Stimulated activated naive CD8-positive, alpha-beta T cell treated with anti-CD3 and anti-CD28 coated beads, Interleukin-15, amount 100 ng/mL, for 72 hours (primary cell): Measurements from ENCODE around the gene DCBLD2.
"Not testable (repeated sequence)": the region's sequence is repeated elsewhere in the genome, so short reads cannot be mapped to it uniquely, and the experiment has no call there.

Experiments
- ATAC-seq: fragments of 150-1000 bp; cut with Tn5 transposase; 2 replicates; pipeline ENCODE4 v1.10.0; 2021; ENCODE audit warnings: mild to moderate bottlenecking, moderate library complexity
- DNase-seq, 2 donors: peaks; one replicate each; pipeline ENCODE4 v3.0.0; 2021 to 2022
- H3K27ac Mint-ChIP-seq, 2 donors: one replicate each; pipeline ENCODE4 v1.8.0; 2022; ENCODE audit warnings: mild to moderate bottlenecking in 2 of 2, mixed read lengths in 2 of 2, moderate library complexity in 2 of 2
- H3K27me3 Mint-ChIP-seq: one replicate; pipeline ENCODE4 v1.8.0; 2022; ENCODE audit warnings: mixed read lengths
- H3K4me1 Mint-ChIP-seq: one replicate; pipeline ENCODE4 v1.8.0; 2022; ENCODE audit warnings: mild to moderate bottlenecking, mixed read lengths
- H3K4me3 Mint-ChIP-seq, 2 donors: one replicate each; pipeline ENCODE4 v1.8.0; 2022; ENCODE audit warnings: mild to moderate bottlenecking in 2 of 2, mixed read lengths in 2 of 2, moderate library complexity in 1 of 2
- H3K9me3 Mint-ChIP-seq, 2 donors: one replicate each; pipeline ENCODE4 v1.8.0; 2022; ENCODE audit warnings: mixed read lengths in 2 of 2

The DCBLD2 gene

DNA sequence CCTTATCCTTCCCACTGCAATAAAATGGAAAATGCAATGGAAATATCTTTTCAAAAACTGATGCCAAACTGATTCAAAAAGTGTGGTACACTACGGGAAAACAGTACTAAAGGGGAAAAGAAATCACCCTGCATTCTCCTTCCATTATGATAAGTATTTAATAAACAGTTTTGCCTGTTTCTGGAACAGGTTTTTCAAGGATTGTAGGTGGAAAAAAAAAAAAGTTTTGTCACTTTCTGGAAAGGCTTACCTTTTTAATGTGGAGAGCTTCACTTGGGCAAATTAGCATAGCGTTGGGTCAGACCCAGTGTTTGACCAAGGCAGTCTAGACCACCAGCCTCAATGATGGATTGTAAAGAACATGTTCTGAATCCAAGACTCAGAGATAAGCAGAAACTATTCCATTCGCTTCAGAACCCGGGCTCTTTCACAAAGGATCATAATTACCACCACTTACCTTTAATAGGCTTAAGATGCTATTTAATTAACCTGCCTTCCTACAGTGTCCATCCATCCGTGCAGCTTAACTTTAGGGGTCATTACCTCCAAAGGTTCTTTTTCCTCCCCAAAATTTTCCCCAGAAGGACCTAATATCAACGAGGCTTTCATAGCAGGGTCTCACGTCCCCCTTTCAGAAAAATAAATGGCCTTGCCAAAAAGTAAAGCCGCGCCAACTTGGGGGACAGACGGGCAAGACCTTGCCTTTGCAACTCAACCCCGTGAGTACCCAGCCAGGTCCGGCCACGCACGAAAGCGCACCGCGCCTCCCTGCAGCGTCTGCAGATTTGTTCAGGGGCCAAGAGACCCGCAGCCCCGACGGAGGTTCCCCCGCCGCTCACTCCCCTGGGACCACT, 1.0 kb downstream of the DCBLD2 start:
- Mint-ChIP-seq H3K4me1 (peaks cover 13% of the 10 kb centered on the region), H3K27me3 (peaks cover 7% of the 10 kb centered on the region), H3K9me3 (no peaks in the 10 kb centered on the region), H3K4me3 (peak overlapping the region; percentile 89 to 93), H3K27ac (peak overlapping the region; percentile 64 to 92)
- ATAC-seq: peak; percentile 0
- DNase-seq: peak; percentile 19 to 26

DNA sequence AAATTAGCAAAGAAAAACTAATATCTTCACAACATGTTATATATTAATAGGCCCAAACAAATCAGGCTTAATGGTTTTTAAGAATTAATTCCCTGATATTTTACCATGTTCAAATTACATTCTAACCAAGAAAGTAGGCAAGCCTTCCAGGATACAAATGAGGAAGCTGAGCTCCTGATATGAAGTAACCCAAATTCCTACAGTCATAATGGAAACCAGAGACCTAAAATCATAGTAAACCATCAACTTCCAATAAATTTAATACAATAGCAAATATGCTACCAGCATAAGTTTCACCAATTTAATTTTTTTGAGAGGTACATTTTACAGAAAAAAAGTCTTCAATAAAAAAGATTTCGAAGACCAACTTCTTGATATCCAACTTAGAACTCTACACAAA, 3.8 kb downstream of the DCBLD2 start:
- H3K4me1 Mint-ChIP-seq: peaks cover 13% of the 10 kb centered on the region
- DNase-seq: no peak
- no peaks in the 10 kb centered on the region for H3K27me3 Mint-ChIP-seq
- H3K9me3 Mint-ChIP-seq: no peaks in the 10 kb centered on the region
- H3K4me3 Mint-ChIP-seq: no peak overlapping the region
- no peak for ATAC-seq
- no peak overlapping the region for H3K27ac Mint-ChIP-seq

DNA sequence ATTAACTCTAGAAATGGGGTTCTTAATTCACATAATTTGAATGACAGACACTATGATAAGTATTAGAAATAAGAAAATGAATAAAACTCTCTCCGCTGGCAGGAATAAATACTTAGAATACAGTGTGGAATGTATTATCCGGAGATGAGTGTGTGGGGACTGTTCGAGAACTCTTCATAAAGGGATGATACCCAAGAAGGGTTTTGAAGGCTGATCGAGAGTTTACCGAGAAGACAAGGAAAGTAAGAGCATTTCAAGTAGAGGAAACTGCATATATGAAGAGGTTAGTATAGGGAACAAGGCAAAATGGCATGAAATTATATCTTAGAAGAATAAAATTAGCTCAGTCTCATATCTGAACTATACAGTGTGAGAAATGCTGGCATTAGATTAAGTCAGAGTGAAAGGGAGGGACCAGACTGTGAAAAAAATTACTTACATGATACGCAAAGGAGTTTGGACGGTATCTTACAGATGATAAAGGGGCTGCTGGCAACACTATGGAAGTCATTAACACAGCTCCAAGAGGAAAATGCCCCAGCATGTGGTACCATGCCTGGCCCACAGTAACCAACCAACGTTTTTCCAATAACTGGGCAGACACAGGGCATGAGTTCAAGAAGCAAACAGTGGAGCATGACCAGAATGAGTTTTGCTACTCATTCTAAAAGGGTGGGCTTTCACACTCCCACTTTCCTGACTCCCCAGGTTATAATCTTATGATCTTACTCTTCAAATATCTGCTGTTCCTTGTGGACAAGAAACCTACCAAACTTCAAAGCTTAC, 6.5 kb downstream of the DCBLD2 start:
- Mint-ChIP-seq H3K27ac (no peak overlapping the region), H3K9me3 (no peaks in the 10 kb centered on the region), H3K27me3 (no peaks in the 10 kb centered on the region), H3K4me1 (no peaks in the 10 kb centered on the region), H3K4me3 (no peak overlapping the region)
- ATAC-seq: no peak
- no peak for DNase-seq

DNA sequence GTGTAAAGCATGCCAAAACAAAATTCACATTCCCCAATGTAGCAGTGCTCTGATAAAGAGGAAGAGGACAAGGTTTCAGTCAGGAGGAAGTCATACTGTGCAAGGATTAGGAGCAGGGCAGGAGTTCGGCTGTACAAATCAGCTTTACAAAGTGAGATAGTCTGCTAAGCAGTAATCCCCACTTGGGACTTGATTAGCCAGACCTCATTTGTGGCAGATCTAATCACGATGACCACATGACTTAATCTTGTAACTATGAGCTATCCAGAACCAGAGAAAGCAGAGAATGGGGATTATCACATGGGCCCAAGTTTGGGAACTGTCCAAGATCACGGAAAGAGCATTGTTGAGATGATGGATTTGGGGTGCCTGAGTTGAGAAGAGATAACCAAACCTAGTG, 7.8 kb downstream of the DCBLD2 start:
- H3K9me3 Mint-ChIP-seq: no peaks in the 10 kb centered on the region
- H3K27ac Mint-ChIP-seq: no peak overlapping the region
- no peak for DNase-seq
- no peaks in the 10 kb centered on the region for H3K27me3 Mint-ChIP-seq
- no peak for ATAC-seq
- H3K4me3 Mint-ChIP-seq: no peak overlapping the region
- no peaks in the 10 kb centered on the region for H3K4me1 Mint-ChIP-seq

DNA sequence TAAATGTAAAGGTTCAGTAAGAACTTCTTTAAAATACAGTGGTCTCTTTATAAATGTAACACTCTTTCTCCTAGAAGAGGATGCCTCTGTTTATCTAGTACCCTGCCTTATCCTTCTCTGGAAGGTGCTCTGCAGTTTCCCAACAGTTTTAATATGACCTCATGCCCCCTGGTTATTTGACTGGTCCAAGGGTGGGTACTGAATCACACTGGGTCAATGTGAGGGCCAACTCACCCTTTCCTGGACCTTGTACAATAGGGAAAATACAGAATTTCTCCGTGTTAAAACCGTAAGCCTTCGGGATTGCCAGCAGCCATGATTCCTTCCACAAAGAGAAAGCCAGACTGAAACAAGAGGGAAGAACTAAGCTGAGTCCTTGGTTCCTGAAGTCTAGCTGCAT, 9.2 kb downstream of the DCBLD2 start:
- no peak for ATAC-seq
- Mint-ChIP-seq H3K27me3 (no peaks in the 10 kb centered on the region), H3K4me1 (no peaks in the 10 kb centered on the region), H3K4me3 (no peak overlapping the region), H3K27ac (no peak overlapping the region), H3K9me3 (no peaks in the 10 kb centered on the region)
- DNase-seq: no peak

DNA sequence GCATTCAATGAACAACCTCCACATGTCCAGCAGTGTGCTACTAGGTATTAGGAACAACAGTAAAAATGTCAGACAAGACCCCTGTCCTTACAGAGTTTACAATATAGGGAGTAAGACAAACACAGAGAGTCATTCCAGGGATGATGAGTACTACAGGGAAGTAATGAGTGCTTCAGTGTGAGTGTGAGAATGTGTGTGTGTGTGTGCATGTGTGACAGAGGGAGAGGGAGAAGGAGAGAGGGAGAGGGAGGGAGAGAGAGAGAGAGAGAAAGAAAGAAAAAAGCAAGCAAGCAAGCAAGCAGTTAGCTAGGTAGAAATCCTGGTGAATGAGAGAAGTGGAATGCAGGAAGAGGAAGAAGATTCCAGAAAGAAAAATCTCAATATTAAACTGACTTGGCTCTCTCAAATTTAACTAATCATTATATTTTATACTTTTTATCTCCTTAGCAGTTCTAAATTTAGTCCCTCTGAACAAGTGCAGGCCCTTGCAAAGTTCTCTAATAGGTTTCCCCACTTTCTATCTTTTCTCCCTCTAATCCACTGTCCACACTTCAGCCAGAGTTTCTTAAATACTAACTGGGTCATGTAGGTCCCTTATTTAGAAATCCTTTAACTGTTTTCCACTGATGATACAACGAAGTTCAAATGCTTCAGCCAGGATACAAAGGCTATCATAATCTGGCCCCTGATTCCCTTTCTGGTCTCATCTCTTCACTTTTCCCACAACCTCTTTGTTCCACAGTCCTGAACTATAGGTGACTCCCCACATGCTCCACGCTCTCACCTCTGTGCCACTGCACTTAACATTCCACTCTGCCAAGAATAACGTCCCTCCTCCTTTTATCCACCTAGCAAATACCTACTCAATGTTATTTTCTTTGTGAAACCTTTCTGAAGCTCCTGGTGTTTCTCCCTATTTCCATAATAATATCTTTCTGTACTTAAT, 10.3 kb downstream of the DCBLD2 start:
- Mint-ChIP-seq H3K9me3 (no peaks in the 10 kb centered on the region), H3K4me3 (no peak overlapping the region), H3K27ac (no peak overlapping the region), H3K27me3 (no peaks in the 10 kb centered on the region), H3K4me1 (no peaks in the 10 kb centered on the region)
- no peak for ATAC-seq
- DNase-seq: no peak

DNA sequence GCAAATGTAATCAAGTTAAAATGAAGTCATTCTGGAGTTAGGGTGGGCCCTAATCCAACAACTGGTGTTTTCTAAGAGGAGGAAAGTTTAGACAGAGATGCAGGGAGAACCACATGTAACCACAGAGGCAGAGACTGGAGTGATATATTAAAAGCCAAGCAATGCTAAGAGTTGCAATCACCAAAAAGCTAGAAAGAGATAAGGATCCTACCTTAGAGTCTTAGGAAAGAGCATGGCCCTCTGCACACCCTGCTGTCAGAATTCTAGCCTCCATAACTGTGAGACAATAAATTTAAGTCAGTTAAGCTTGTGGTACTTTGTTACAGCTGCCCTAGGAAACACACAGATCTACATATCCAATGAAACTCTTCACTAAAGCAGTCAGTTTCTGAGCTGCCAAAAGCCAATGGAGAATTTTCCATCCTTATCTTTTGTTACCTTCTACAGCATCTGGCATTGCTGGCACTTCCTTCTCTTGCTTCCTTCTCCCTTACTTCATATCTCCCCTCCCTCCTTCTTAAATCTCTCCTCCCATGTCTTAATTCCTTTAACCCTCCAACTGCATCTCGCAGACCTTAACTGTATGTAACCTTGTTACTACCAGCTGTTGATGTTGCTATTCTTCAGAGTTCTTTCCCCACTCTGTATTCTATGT, 11.2 kb downstream of the DCBLD2 start:
- no peaks in the 10 kb centered on the region for H3K4me1 Mint-ChIP-seq
- no peaks in the 10 kb centered on the region for H3K9me3 Mint-ChIP-seq
- DNase-seq: no peak
- no peaks in the 10 kb centered on the region for H3K27me3 Mint-ChIP-seq
- H3K27ac Mint-ChIP-seq: no peak overlapping the region
- no peak overlapping the region for H3K4me3 Mint-ChIP-seq
- no peak for ATAC-seq

DNA sequence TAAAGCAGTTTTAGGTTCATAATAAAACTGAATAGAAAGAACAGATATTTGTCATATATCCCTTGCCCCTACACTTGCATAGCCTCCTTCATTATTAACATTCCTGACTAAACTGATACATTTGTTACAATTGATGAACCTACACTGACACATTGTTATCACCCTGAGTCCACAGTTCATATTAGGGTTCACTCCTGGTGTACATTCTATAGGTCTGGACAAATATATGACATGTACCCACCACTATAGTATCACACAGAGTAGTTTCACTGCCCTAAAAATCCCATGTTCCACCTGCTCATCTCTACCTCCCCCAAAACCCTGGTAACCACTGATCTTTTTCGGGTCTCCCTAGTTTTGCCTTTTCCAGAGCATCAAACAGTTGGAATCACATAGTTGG, 13.8 kb downstream of the DCBLD2 start:
- Mint-ChIP-seq H3K4me1 (no peaks in the 10 kb centered on the region), H3K9me3 (no peaks in the 10 kb centered on the region), H3K27ac (no peak overlapping the region), H3K27me3 (no peaks in the 10 kb centered on the region), H3K4me3 (no peak overlapping the region)
- no peak for DNase-seq
- ATAC-seq: no peak

DNA sequence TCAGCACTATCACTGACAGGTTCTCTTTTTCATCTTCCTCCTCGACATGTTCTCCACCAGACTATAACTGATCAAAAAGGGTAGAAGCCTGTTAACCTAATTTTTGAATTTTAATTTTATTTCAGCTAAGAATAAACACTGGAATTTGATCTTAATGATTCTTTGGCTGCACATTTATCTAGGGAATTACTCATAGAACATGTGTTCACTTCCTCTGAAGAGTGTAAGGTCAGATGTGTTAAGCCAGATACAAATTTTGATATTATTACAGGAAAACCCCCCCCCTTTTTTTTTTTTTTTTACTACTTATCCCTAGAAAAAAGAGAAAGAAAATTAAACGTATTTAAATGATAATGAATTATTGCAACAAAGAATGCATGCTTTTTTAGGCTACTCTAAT, 15.0 kb downstream of the DCBLD2 start:
- H3K4me1 Mint-ChIP-seq: no peaks in the 10 kb centered on the region
- no peaks in the 10 kb centered on the region for H3K27me3 Mint-ChIP-seq
- ATAC-seq: no peak
- H3K9me3 Mint-ChIP-seq: no peaks in the 10 kb centered on the region
- DNase-seq: no peak
- no peak overlapping the region for H3K4me3 Mint-ChIP-seq
- no peak overlapping the region for H3K27ac Mint-ChIP-seq

DNA sequence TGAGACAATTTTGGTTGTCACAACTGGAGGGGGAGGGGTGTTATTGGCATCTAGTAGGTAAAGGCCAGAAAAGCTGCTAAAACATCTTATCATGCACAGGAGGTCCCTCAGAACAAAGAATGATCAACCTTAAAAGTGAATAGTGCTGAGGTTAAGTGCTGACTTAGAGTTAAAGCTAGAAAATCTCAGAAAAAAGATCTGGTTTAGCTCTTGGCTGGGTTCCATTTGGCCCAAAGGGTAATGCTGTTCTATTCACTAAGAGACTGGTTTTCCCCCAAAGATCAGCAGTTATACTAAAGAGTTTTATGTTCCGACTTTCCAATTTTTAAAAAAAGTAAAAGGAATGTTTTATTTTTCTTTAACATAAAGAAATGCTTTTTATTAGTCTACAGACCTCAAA, 15.6 kb downstream of the DCBLD2 start:
- H3K9me3 Mint-ChIP-seq: no peaks in the 10 kb centered on the region
- no peaks in the 10 kb centered on the region for H3K27me3 Mint-ChIP-seq
- no peak for ATAC-seq
- H3K4me1 Mint-ChIP-seq: no peaks in the 10 kb centered on the region
- DNase-seq: no peak
- no peak overlapping the region for H3K27ac Mint-ChIP-seq
- H3K4me3 Mint-ChIP-seq: no peak overlapping the region

DNA sequence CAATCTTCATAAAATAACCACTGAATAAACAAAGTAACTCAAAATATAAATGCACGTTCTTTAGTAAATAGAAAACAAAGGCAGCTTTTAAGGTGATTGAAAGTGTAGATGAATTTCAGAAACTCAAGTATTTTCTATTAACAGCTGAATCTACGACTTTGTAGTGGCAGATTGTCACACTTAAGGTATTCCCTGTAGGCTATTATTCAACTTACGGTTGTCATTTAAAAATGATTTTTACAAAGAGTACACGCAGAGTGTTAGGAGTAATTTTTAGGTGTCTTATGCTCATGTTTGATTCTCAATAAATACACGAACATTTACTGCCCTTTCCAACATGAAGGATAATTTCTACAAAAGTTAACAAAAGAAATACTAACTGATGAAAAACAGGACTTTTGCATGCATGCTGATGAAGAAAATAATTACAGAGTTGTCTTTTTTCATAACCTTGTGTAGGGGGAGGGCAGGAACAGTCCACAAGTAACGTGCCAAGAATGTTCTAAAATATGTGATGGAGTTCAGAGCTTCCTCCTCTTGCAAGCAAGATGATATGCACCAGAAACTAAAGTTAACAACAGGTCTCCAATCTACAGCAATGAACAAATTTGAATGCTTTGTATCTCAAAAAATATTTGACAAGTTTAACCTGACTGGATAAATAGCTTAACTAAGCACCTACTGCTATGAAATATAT, 16.7 kb downstream of the DCBLD2 start:
- Mint-ChIP-seq H3K4me1 (no peaks in the 10 kb centered on the region), H3K4me3 (no peak overlapping the region), H3K9me3 (no peaks in the 10 kb centered on the region), H3K27ac (peak overlapping the region in 1 of 2 donors; percentile 5), H3K27me3 (no peaks in the 10 kb centered on the region)
- no peak for DNase-seq
- no peak for ATAC-seq

DNA sequence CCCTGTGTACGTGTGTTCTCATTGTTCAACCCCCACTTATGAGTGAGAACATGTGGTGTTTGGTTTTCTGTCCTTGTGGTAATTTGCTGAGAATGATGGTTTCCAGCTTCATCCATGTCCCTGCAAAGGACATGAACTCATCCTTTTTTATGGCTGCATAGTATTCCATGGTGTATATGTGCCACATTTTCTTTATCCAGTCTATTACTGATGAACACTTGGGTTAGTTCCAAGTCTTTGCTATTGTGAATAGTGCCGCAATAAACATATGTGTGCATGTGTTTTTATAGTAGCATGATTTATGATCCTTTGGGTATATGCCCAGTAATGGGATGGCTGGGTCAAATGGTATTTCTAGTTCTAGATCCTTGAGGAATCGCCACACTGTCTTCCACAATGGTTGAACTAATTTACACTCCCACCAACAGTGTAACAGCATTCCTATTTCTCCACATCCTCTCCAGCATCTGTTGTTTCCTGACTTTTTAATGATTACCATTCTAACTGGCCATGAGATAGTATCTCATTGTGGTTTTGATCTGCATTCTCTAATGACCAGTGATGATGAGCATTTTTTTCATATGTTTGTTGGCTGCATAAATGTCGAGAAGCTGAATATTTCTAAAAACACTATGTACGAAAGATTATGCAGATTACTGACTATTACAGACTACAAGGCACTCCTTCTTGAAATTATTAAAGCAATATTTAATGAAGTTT, 18.7 kb downstream of the DCBLD2 start:
- not testable (repeated sequence) for DNase-seq, H3K27ac Mint-ChIP-seq, ATAC-seq, H3K9me3 Mint-ChIP-seq, H3K4me3 Mint-ChIP-seq, H3K4me1 Mint-ChIP-seq, H3K27me3 Mint-ChIP-seq

DNA sequence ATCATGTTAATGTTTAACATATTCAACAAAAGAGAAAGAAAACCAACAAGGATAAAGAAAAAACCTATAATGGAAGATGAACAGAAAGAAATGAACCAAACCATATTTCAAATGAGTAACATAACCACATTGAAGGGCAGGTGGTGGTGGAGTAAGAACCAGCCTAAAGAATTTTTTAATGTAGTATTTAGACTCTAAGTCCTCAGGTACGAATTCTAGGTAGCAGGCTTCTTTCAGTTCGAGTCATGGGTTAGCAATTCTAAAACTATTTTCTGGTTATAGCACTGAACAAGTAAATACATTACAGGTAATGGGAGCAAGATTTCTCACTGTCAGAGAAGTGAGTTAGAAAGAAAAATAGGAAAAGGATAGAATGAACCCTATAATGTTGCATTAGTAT, 24.4 kb downstream of the DCBLD2 start:
- H3K27ac Mint-ChIP-seq: no peak overlapping the region
- DNase-seq (no peak), ATAC-seq (peak; percentile 59)
- H3K4me3 Mint-ChIP-seq: no peak overlapping the region
- no peaks in the 10 kb centered on the region for H3K9me3 Mint-ChIP-seq
- H3K27me3 Mint-ChIP-seq: no peaks in the 10 kb centered on the region
- peaks cover 6% of the 10 kb centered on the region for H3K4me1 Mint-ChIP-seq

DNA sequence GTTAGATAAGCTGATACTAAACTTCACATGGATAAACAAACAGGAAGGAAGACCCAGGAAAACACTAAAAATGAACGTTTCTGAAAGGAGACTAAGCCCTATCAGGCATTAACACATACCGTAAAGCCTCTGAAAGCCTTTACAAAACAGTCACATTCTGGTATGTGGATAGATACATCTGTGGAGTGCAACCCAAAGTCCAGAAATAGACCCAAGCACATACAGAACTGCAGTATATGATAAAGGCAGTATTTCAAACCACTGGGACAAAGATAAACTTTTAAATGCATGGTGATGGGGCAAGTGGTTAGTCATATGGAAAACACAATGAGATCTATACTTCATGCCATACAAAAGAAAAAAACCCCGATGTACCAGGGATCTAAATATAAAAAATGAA, 26.0 kb downstream of the DCBLD2 start:
- H3K4me1 Mint-ChIP-seq: peaks cover 6% of the 10 kb centered on the region
- ATAC-seq: no peak
- DNase-seq: no peak
- no peaks in the 10 kb centered on the region for H3K27me3 Mint-ChIP-seq
- H3K27ac Mint-ChIP-seq: no peak overlapping the region
- no peaks in the 10 kb centered on the region for H3K9me3 Mint-ChIP-seq
- no peak overlapping the region for H3K4me3 Mint-ChIP-seq
